Right atrium auricular region (tissue), 2 donors: ENCODE data around the gene SAFB2. TPM values are rescaled to one million over a fixed set of nuclear protein-coding genes. Genes with fewer than 3 reads are reported as not detected.

Source experiments
- DNase-seq: peaks from one replicate; pipeline ENCODE4 v3.0.0-alpha.2; 2019; ENCODE audit warnings: low spot score
- H3K27ac ChIP-seq, 2 donors: fragments of 200-600 bp; sonication (generic); 1 replicate in 1 of 2; 2 replicates in 1 of 2; pipeline ENCODE4 v1.5.1; 2016 to 2019
- H3K27me3 ChIP-seq, 2 donors: fragments of 200-600 bp; sonication (generic); one replicate each; pipeline versions ENCODE4 v1.5.1 to v1.6.0; 2017 to 2019
- H3K36me3 ChIP-seq: fragments of 200-600 bp; sonication (generic); one replicate; pipeline ENCODE4 v1.5.1; 2016
- H3K4me1 ChIP-seq, 2 donors: fragments of 200-600 bp; sonication (generic); one replicate each; pipeline versions ENCODE4 v1.5.1 to v1.6.0; 2017 to 2019
- H3K4me3 ChIP-seq, 2 donors: fragments of 200-600 bp; sonication (generic); 1 replicate in 1 of 2; 2 replicates in 1 of 2; pipeline ENCODE4 v1.5.1; 2017 to 2019; ENCODE audit warnings: mild to moderate bottlenecking in 1 of 2, moderate library complexity in 1 of 2
- H3K9me3 ChIP-seq, 2 donors: fragments of 200-600 bp; sonication (generic); one replicate each; pipeline ENCODE4 v1.5.1; 2019
- total RNA-seq, 2 donors: library from RNA; depleted of rRNA; stranded (reverse); fragments of >200 nt; gene quantifications; one replicate each; pipeline ENCODE4 v1.1.0, GENCODE V29; 2016
- TF ChIP-seq, protein P1 (sequence below), 2 donors: fragments of 200-600 bp; sonication (generic); IDR thresholded peaks; one replicate each; pipeline ENCODE4 v1.5.1; 2019; ENCODE audit warnings: antibody characterized with exemption in 2 of 2

SAFB2 gene
- total RNA-seq, 2 donors from 2014 or later: 16.1 to 26.6 TPM

GRCh38 chr19:5545984-5546383 is 76.6 kb downstream of the SAFB2 start:
- Histone ChIP-seq H3K9me3 (no peaks in the 10 kb centered on the region), H3K27ac (no peak overlapping the region), H3K36me3 (no peaks in the 10 kb centered on the region), H3K27me3 (no peaks in the 10 kb centered on the region), H3K4me3 (no peak overlapping the region), H3K4me1 (no peaks in the 10 kb centered on the region)
- TF ChIP-seq, protein P1, sequence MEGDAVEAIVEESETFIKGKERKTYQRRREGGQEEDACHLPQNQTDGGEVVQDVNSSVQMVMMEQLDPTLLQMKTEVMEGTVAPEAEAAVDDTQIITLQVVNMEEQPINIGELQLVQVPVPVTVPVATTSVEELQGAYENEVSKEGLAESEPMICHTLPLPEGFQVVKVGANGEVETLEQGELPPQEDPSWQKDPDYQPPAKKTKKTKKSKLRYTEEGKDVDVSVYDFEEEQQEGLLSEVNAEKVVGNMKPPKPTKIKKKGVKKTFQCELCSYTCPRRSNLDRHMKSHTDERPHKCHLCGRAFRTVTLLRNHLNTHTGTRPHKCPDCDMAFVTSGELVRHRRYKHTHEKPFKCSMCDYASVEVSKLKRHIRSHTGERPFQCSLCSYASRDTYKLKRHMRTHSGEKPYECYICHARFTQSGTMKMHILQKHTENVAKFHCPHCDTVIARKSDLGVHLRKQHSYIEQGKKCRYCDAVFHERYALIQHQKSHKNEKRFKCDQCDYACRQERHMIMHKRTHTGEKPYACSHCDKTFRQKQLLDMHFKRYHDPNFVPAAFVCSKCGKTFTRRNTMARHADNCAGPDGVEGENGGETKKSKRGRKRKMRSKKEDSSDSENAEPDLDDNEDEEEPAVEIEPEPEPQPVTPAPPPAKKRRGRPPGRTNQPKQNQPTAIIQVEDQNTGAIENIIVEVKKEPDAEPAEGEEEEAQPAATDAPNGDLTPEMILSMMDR (IDR thresholded peaks at IDR 0.05): no peak
- no peak for DNase-seq

DNA sequence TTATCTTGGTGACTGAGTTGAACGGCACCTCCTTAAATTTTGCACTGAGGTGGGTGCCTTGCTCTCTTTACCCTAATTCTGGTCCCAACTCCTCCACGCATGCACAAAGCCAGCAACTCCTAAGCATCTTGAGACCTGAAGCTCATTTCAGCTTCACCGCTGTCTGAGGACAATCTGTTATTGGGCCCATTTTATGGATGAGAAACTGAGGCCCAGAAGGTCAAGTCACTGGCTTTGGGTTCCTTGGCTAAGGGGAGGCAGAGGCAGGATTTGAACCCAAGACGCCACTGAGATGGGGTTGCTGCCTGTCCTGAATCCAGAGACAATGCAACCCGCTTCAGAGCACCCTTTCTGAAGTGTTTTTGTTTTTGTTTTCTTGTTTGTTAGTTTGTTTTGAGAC is 77.5 kb downstream of the SAFB2 start:
- TF ChIP-seq, protein P1 (IDR thresholded peaks at IDR 0.05): no peak
- Histone ChIP-seq H3K4me1 (no peaks in the 10 kb centered on the region), H3K27ac (no peak overlapping the region), H3K27me3 (no peaks in the 10 kb centered on the region), H3K36me3 (no peaks in the 10 kb centered on the region), H3K9me3 (no peaks in the 10 kb centered on the region), H3K4me3 (no peak overlapping the region)
- no peak for DNase-seq

DNA sequence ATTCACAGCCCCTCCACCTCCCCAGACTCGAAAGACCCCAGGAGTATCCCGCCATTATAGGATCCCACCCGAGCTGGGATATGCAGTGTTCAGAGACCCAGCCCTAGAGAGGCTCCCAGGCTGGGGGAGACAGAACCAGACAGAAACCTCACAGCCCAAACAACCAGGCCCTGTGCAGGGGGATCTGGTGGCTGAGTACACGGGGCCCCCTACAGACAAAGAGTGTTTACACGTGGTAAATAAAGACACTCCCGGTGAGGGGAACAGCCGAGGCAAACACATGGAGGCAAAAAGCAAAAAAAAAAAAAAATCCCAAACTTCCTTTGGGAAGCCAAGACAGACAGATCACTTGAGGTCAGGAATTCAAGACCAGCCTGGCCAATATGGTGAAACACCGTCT is 79.9 kb downstream of the SAFB2 start:
- peaks cover 0 to 11% of the 10 kb centered on the region in 2 donors for H3K4me1 ChIP-seq
- H3K4me3 ChIP-seq: no peak overlapping the region
- H3K27ac ChIP-seq: no peak overlapping the region
- no peak for DNase-seq
- H3K36me3 ChIP-seq: no peaks in the 10 kb centered on the region
- TF ChIP-seq, protein P1 (IDR thresholded peaks at IDR 0.05): no peak
- no peaks in the 10 kb centered on the region for H3K27me3 ChIP-seq
- H3K9me3 ChIP-seq: no peaks in the 10 kb centered on the region

DNA sequence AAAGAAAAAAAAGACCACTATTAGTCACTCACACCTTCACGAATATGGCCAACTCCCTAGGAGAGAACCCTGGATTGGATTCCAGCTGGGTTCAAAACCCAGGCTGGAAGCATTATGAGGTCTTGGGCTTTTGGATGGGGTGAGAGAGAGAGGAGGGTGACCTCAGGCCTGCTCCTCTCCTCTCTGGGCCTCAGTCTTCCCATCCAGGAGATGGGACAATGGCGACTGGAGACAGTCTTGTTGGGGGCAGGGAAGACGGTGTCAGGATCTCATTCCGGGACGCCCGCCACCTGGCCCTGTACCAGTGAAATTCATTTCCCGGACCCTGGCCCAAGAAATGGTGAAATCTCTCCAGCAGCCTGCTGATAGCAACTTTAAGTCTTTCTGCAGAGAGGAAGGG is 81.1 kb downstream of the SAFB2 start:
- no peaks in the 10 kb centered on the region for H3K9me3 ChIP-seq
- H3K36me3 ChIP-seq: no peaks in the 10 kb centered on the region
- no peaks in the 10 kb centered on the region for H3K27me3 ChIP-seq
- peaks cover 0 to 14% of the 10 kb centered on the region in 2 donors for H3K4me1 ChIP-seq
- DNase-seq: no peak
- no peak overlapping the region for H3K4me3 ChIP-seq
- TF ChIP-seq, protein P1 (IDR thresholded peaks at IDR 0.05): no peak
- H3K27ac ChIP-seq: no peak overlapping the region

GRCh38 chr19:5540208-5540607 is 82.4 kb downstream of the SAFB2 start:
- DNase-seq: no peak
- Histone ChIP-seq H3K4me1 (peaks cover 0 to 19% of the 10 kb centered on the region in 2 donors), H3K27me3 (no peaks in the 10 kb centered on the region), H3K9me3 (peaks cover 2 to 3% of the 10 kb centered on the region in 2 donors), H3K36me3 (no peaks in the 10 kb centered on the region), H3K4me3 (no peak overlapping the region), H3K27ac (no peak overlapping the region)
- TF ChIP-seq, protein P1 (IDR thresholded peaks at IDR 0.05): no peak

GRCh38 chr19:5537870-5538269 is 84.7 kb downstream of the SAFB2 start:
- TF ChIP-seq, protein P1 (IDR thresholded peaks at IDR 0.05): no peak
- DNase-seq: no peak
- H3K9me3 ChIP-seq: peaks cover 12% of the 10 kb centered on the region in 2 donors
- peak overlapping the region; percentile 81 to 87 for H3K27ac ChIP-seq
- no peaks in the 10 kb centered on the region for H3K27me3 ChIP-seq
- peaks cover 0 to 19% of the 10 kb centered on the region in 2 donors for H3K4me1 ChIP-seq
- no peak overlapping the region for H3K4me3 ChIP-seq
- H3K36me3 ChIP-seq: no peaks in the 10 kb centered on the region
